HepG2 (cell line): Measurements from ENCODE around the gene REPIN1. TPM values are rescaled to one million over a fixed set of nuclear protein-coding genes. Genes with fewer than 3 reads are reported as not detected.
A peak's percentile ranks its signal among the peaks of the same experiment; 100 is the strongest.

Source experiments
- BRCA1 ChIP-seq: sonication (generic); formaldehyde crosslinking; IDR thresholded peaks from 2 replicates; pipeline ENCODE4 v1.4.0; 2020; ENCODE audit warnings: missing genetic modification reagents
- DBP ChIP-seq: sonication (generic); formaldehyde crosslinking; IDR thresholded peaks from 2 replicates; pipeline ENCODE4 v1.4.0; 2020; ENCODE audit warnings: missing genetic modification reagents; ENCODE audit errors: not compliant biosample characterization
- HOXD1 ChIP-seq: sonication (generic); formaldehyde crosslinking; IDR thresholded peaks from 2 replicates; pipeline ENCODE4 v1.5.0; 2020; ENCODE audit warnings: missing genetic modification reagents
- IRF1 ChIP-seq: sonication (generic); formaldehyde crosslinking; IDR thresholded peaks from 2 replicates; pipeline ENCODE4 v1.4.0; 2020; ENCODE audit warnings: low read depth, mild to moderate bottlenecking, missing genetic modification reagents
- MTA1 ChIP-seq: sonication (generic); formaldehyde crosslinking; IDR thresholded peaks from 2 replicates; pipeline ENCODE4 v1.4.0; 2020; ENCODE audit warnings: missing genetic modification reagents, mild to moderate bottlenecking, borderline replicate concordance
- NAIF1 ChIP-seq: sonication (generic); formaldehyde crosslinking; IDR thresholded peaks from 2 replicates; pipeline ENCODE4 v1.5.0; 2020; ENCODE audit warnings: mild to moderate bottlenecking, missing genetic modification reagents, borderline replicate concordance
- NCOA5 ChIP-seq: sonication (generic); formaldehyde crosslinking; IDR thresholded peaks from 2 replicates; pipeline ENCODE4 v1.4.0; 2020; ENCODE audit warnings: missing genetic modification reagents
- RELA ChIP-seq: sonication (generic); formaldehyde crosslinking; IDR thresholded peaks from 2 replicates; pipeline ENCODE4 v1.4.0; 2020; ENCODE audit warnings: missing genetic modification reagents
- SALL1 ChIP-seq: sonication (generic); formaldehyde crosslinking; IDR thresholded peaks from 2 replicates; pipeline ENCODE4 v1.8.0; 2022; ENCODE audit warnings: mild to moderate bottlenecking, missing genetic modification reagents
- SMAD3 ChIP-seq: sonication (generic); formaldehyde crosslinking; IDR thresholded peaks from 2 replicates; pipeline ENCODE4 v1.4.0; 2020; ENCODE audit warnings: missing genetic modification reagents
- SNAPC2 ChIP-seq: sonication (generic); formaldehyde crosslinking; IDR thresholded peaks from 2 replicates; pipeline ENCODE4 v1.8.1; 2022; ENCODE audit warnings: mild to moderate bottlenecking, missing genetic modification reagents
- TBP ChIP-seq: sonication (generic); formaldehyde crosslinking; IDR thresholded peaks from 2 replicates; pipeline ENCODE4 v1.5.0; 2020; ENCODE audit warnings: missing genetic modification reagents
- ZFP82 ChIP-seq: sonication (generic); formaldehyde crosslinking; IDR thresholded peaks from 2 replicates; pipeline ENCODE4 v1.5.1; 2020; ENCODE audit warnings: mild to moderate bottlenecking, missing genetic modification reagents, borderline replicate concordance
- ZNF235 ChIP-seq: sonication (generic); formaldehyde crosslinking; IDR thresholded peaks from 2 replicates; pipeline ENCODE4 v1.8.1; 2023; ENCODE audit warnings: mild to moderate bottlenecking, missing genetic modification reagents, borderline replicate concordance
- ZNF614 ChIP-seq: IDR thresholded peaks from 2 replicates; pipeline ENCODE4 v1.6.1; 2018; ENCODE audit warnings: missing biosample characterization, missing genetic modification reagents, inconsistent platforms, borderline replicate concordance
- ZNF775 ChIP-seq: sonication (generic); formaldehyde crosslinking; IDR thresholded peaks from 2 replicates; pipeline ENCODE4 v1.4.0; 2020; ENCODE audit warnings: missing genetic modification reagents, mild to moderate bottlenecking, moderate library complexity, borderline replicate concordance
- ZNF777 ChIP-seq: sonication (generic); formaldehyde crosslinking; IDR thresholded peaks from 2 replicates; pipeline ENCODE4 v1.4.0; 2020; ENCODE audit warnings: missing genetic modification reagents
- ZNF816 ChIP-seq: sonication (generic); formaldehyde crosslinking; IDR thresholded peaks from 2 replicates; pipeline ENCODE4 v1.8.0; 2022; ENCODE audit warnings: missing genetic modification reagents, mild to moderate bottlenecking, borderline replicate concordance
- ZNF891 ChIP-seq: sonication (generic); formaldehyde crosslinking; IDR thresholded peaks from 2 replicates; pipeline ENCODE4 v1.5.0; 2020; ENCODE audit warnings: mild to moderate bottlenecking, missing genetic modification reagents
- polyA plus RNA-seq, 8 experiments: library from polyadenylated mRNA; depleted of rRNA in 3 of 8; stranded (reverse) in 7 of 8; unstranded in 1 of 8; fragments of >200 nt; fragmentation: Illumina TruSeq in 4 of 8; extraction: Trizol in 4 of 8; gene quantifications; 2 replicates each; pipeline versions ENCODE4 v1.2.1 to v1.2.3, GENCODE V29; 2011 to 2016; ENCODE audit warnings: low read depth in 4 of 8, missing spikeins in 1 of 8, mixed read lengths in 1 of 8; ENCODE audit not compliant: insufficient read depth in 1 of 8
- total RNA-seq, 5 experiments: library from RNA; depleted of rRNA; stranded (reverse); fragments of >200 nt; fragmentation: Illumina TruSeq; extraction: Trizol; gene quantifications; 2 replicates each; pipeline ENCODE4 v1.2.3, GENCODE V29; 2016; ENCODE audit warnings: low read depth in 1 of 5
- TF ChIP-seq, protein P1 (sequence below): sonication (generic); formaldehyde crosslinking; IDR thresholded peaks from 2 replicates; pipeline ENCODE4 v1.4.0; 2020; ENCODE audit warnings: mild to moderate bottlenecking, missing genetic modification reagents
- TF ChIP-seq, protein P2 (sequence below), 2 experiments: sonication (generic) in 1 of 2; formaldehyde crosslinking in 1 of 2; IDR thresholded peaks; 2 replicates each; pipeline versions ENCODE4 v1.5.1 to v1.6.1; 2011 to 2020; ENCODE audit warnings: borderline replicate concordance in 1 of 2, low read depth in 1 of 2, low read length in 1 of 2, mild to moderate bottlenecking in 1 of 2, missing genetic modification reagents in 1 of 2, moderate library complexity in 1 of 2

REPIN1 gene
- total and polyA plus RNA-seq, 2 of the 13 experiments (the other 11 are each of a cell fraction or from before 2014, with no cell fraction given) = 69.9 to 108 TPM

GRCh38 chr7:150340024-150340749 is 28.4 kb upstream of the REPIN1 start (continued):
- TF ChIP-seq HOXD1 (CRISPR knock-in tag) (no peak), ZNF235 (no peak), NCOA5 (no peak), ZNF816 (CRISPR knock-in tag) (no peak), TBP (CRISPR knock-in tag) (no peak), MTA1 (peak; percentile 31; the same call in 1 of the 2 replicates), BRCA1 (no peak), ZNF777 (no peak), DBP (CRISPR knock-in tag) (no peak), ZFP82 (CRISPR knock-in tag) (no peak), ZNF614 (CRISPR knock-in tag) (no peak), IRF1 (CRISPR knock-in tag) (no peak), SMAD3 (CRISPR knock-in tag) (no peak), SALL1 (peak; percentile 63), RELA (CRISPR knock-in tag) (no peak), NAIF1 (CRISPR knock-in tag) (no peak), SNAPC2 (CRISPR knock-in tag) (no peak), ZNF775 (no peak), ZNF891 (CRISPR knock-in tag) (peak; percentile 79; the same call in 1 of the 2 replicates)
- TF ChIP-seq, protein P1, sequence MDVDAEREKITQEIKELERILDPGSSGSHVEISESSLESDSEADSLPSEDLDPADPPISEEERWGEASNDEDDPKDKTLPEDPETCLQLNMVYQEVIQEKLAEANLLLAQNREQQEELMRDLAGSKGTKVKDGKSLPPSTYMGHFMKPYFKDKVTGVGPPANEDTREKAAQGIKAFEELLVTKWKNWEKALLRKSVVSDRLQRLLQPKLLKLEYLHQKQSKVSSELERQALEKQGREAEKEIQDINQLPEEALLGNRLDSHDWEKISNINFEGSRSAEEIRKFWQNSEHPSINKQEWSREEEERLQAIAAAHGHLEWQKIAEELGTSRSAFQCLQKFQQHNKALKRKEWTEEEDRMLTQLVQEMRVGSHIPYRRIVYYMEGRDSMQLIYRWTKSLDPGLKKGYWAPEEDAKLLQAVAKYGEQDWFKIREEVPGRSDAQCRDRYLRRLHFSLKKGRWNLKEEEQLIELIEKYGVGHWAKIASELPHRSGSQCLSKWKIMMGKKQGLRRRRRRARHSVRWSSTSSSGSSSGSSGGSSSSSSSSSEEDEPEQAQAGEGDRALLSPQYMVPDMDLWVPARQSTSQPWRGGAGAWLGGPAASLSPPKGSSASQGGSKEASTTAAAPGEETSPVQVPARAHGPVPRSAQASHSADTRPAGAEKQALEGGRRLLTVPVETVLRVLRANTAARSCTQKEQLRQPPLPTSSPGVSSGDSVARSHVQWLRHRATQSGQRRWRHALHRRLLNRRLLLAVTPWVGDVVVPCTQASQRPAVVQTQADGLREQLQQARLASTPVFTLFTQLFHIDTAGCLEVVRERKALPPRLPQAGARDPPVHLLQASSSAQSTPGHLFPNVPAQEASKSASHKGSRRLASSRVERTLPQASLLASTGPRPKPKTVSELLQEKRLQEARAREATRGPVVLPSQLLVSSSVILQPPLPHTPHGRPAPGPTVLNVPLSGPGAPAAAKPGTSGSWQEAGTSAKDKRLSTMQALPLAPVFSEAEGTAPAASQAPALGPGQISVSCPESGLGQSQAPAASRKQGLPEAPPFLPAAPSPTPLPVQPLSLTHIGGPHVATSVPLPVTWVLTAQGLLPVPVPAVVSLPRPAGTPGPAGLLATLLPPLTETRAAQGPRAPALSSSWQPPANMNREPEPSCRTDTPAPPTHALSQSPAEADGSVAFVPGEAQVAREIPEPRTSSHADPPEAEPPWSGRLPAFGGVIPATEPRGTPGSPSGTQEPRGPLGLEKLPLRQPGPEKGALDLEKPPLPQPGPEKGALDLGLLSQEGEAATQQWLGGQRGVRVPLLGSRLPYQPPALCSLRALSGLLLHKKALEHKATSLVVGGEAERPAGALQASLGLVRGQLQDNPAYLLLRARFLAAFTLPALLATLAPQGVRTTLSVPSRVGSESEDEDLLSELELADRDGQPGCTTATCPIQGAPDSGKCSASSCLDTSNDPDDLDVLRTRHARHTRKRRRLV (CRISPR knock-in tag) = no peak
- TF ChIP-seq, protein P2, sequence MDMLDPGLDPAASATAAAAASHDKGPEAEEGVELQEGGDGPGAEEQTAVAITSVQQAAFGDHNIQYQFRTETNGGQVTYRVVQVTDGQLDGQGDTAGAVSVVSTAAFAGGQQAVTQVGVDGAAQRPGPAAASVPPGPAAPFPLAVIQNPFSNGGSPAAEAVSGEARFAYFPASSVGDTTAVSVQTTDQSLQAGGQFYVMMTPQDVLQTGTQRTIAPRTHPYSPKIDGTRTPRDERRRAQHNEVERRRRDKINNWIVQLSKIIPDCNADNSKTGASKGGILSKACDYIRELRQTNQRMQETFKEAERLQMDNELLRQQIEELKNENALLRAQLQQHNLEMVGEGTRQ (IDR thresholded peaks at IDR 0.05; ENCODE audit: low read depth, low read length) = no peak
- TF ChIP-seq, protein P2 (CRISPR knock-in tag; IDR thresholded peaks at IDR 0.05; ENCODE audit: borderline replicate concordance) = no peak
